Putamen (tissue), 1 donor: ENCODE results near the gene DCC.

Experiments
- DNase-seq: peaks from one replicate; pipeline ENCODE4 v3.0.0-alpha.2; 2016; ENCODE audit warnings: low spot score

Gene DCC

GRCh38 chr18:53225567-53226325 is 885.7 kb downstream of the DCC start:
- DNase-seq: no peak

GRCh38 chr18:53234610-53235009 is 894.6 kb downstream of the DCC start:
- no peak for DNase-seq

DNA sequence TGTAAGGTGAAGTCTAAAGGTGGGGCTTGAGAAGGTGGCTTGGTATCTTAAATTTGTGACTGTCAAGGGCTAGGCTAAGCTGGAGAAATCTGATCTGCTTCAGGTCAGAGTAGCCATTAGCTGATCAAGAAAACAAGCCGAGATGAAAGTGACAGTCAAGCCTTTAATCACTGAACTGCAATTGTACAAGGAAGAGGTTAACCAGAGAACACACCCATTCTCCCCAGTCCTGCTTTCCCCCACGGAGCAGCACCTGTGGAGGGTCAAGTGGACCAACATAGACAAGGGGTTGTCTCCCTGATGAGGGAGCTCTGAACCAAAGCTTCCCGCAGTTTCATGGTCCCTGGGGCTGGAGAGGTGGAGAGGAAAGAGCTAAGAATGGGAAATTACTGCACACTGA is 901.2 kb downstream of the DCC start:
- no peak for DNase-seq

GRCh38 chr18:53253789-53254188 is 913.8 kb downstream of the DCC start:
- DNase-seq: no peak

- DNase-seq: no peak
Measured at GRCh38 chr18:53254265-53254664, 914.3 kb downstream of the DCC start.

DNA sequence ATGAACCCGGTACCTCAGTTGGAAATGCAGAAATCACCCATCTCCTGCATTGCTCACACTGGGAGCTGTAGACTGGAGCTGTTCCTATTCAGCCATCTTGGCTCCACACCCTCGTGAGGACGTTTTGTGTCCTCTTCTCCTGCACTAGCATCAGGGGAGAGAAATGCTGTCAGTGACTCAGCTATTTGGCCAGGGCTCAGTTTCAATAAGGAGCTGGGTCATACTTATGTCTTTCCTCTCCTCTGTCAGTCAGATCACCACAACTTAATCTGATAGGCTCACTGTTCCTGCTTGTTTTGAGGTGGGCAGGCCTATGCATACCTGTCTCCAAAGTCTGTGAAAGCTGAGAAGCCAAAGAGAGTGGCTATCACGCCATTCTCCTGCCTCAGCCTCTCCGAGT is 921.2 kb downstream of the DCC start:
- DNase-seq: no peak

DNA sequence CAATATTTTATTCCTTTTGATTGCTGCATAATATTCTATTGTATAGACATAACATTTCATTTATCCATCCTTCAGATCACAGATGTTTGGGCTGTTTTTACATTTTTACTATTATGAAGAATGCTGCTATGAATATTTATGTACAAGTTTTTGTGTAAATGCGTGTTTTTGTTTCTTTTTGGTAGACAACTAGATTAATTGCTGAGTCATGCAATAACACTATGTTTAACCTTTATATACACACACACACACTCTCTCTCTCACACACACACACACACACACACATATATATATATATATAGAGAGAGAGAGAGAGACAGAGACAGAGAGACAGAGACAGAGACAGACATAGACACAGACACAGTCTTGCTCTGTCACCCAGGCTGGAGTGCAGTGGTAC is 926.9 kb downstream of the DCC start:
- DNase-seq: no peak

DNA sequence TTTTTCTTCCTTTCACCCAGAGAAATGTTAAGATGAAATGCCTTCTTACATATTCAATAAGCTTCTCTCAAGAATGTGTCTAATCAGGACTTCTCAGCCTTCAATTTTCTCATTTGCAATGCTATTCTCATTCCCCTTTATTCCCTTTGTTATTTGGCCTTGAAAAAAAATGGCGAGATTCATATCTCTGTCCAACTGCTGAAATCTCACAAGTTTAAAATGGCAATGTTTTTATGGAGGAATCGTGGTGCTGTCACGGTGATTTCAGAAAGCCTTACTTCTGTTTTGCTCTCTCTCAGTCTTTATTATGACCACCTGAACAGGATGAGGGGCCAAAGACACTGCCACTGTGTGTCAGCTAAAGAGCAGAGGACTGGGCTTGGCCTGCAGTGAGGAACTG is 928.5 kb downstream of the DCC start:
- no peak for DNase-seq

DNA sequence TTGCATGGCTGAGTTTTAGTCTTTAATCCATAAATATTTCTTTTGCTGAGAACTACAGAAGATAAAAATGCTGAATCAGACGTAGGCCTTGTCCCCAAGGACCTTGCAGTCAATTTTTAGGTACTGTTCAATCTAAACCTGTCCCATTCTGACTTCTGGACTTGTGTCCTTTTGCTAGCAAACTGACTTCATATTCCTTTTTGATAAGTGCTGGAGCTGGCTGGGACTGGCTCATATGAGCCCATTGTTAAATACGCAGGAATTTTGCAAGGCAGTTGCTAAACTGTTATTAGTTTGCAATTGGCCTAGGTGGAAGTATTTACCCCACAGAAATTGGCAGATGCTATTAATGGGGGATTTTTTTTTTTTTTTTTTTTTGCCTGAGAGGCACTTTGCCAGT is 941.4 kb downstream of the DCC start:
- DNase-seq: no peak

GRCh38 chr18:53283708-53284107 is 943.7 kb downstream of the DCC start:
- no peak for DNase-seq

DNA sequence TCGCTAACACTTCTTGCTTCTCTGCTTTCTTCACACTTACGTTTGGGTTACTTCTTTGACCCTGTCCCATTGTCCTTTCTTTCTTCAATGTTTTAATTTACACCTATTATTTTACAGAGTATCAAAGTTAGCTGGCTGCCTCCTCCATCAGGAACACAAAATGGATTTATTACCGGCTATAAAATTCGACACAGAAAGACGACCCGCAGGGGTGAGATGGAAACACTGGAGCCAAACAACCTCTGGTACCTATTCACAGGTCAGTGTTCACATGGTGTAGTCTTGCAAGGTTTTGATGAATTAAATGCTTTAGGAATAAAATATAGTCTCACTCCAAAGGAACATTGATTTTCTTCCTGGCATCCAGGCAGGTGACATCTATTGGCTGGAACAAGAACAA is 965.5 kb downstream of the DCC start:
- DNase-seq: no peak

DNA sequence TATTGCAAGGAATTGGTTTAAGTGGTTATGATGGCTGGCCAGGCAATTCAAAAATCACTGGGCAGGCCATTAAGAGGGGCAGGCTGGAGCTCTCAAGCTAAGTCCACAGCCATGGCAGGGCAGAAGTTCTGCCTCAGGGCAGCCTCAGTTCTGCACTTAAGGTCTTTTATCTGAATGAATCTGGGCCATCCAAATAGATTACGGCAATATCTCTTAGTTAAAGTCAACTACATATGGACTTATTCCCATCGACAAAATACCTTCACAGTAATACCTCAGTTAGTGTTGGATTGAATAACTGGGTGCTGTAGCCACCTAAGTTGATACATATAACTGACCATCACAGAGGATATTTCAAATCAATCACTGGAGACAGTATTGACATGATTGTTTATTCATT is 979.6 kb downstream of the DCC start:
- no peak for DNase-seq

DNA sequence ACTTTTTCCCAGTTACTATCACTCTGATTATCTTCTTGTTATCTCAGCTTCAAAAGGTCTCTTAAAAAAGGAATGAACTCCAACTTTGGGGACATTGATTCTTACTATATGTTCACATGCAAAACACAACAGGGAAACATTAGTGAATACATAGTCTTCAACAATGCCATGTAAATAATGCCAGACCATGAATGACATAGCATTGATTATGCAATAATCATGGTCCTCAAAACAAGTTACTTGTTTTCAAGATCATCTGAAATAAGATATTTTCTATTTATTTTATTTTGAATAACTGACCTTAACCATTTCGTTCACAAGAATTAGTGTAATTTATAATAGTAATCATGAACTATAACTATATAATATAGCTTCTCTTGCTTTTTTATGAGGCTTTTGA is 982.2 kb downstream of the DCC start:
- no peak for DNase-seq

GRCh38 chr18:53324353-53324752 is 984.4 kb downstream of the DCC start:
- no peak for DNase-seq

- DNase-seq: no peak
Measured at GRCh38 chr18:53360501-53361443, 1020.8 kb downstream of the DCC start.

DNA sequence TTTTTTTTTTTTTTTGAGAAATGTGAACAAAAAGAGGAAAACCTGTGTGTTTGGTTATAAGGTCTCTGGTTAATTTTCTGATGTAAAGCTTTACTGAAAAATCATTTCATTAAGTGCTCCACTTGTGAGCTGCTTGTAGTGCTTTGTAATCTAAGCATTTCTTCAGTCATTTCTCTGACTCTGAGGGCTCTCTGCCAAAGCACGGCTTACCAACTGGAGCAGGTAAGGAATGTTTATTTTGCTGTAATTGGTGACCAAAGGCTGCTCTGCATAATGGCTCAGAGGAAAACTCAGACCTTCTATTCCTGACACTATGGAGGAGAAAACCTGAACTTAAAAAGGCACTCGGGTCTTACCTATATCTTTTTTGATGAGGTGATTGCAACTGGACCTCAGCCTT is 1035.6 kb downstream of the DCC start:
- DNase-seq: no peak

DNA sequence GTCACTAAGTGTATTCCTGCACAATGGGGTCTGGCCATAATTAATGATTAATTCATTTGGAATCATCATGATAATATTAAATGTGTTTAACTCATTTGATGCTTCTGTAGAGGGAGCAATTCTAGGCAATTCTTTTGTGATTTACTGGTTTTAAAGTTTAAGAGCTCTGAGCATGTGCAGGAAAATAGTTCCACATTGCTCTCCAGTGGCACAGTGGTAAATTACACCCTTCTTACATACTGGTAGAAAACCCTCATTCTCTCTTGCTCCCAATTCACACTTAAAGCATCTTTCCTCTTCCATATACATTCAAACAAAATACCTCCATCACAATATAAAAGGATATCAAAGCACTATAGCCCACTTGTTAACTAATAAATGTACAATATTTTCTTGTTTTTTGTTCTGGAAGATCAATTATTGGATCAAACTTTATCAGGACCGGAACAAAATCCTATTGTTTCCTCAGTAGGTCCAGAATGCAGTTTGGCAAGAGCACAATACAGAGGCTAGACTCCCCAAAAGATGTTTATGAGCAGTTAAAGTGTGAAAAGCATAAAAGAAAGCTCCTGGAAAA is 1040.2 kb downstream of the DCC start:
- DNase-seq: peak; percentile 55

GRCh38 chr18:53382870-53383269 is 1042.9 kb downstream of the DCC start:
- no peak for DNase-seq

DNA sequence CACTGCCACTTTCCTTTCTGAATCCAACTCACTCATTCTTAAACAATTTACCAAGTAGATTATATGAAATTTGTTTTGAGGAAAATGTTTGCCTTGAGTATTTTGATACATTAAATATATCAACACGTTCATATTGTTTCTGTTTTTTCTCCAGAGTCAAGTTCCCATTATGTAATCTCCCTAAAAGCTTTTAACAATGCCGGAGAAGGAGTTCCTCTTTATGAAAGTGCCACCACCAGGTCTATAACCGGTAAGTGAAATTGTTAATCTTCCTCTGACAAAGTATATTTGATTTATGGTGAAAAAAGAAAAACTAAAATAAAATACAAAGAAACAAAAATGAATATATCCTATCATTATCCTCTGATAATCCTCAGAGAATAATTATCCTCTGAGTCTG is 1045.9 kb downstream of the DCC start:
- DNase-seq: no peak

- no peak for DNase-seq
Measured at GRCh38 chr18:53387581-53387980, 1047.6 kb downstream of the DCC start.

DNA sequence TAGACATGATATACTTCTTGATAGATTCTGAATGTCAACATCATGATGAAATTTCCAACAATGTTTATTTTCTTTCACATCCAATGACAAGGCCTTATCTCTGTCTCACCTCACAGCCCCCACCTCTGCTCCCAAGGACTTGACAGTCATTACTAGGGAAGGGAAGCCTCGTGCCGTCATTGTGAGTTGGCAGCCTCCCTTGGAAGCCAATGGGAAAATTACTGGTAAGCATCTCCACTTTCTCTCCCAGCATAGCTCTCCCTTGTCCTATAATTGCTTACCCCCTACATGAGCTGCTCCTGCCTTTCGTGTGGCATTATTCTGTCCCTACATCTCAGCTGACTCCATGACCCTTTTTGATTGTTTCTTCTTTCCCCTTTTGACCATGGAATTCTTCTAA is 1062.7 kb downstream of the DCC start:
- DNase-seq: no peak

DNA sequence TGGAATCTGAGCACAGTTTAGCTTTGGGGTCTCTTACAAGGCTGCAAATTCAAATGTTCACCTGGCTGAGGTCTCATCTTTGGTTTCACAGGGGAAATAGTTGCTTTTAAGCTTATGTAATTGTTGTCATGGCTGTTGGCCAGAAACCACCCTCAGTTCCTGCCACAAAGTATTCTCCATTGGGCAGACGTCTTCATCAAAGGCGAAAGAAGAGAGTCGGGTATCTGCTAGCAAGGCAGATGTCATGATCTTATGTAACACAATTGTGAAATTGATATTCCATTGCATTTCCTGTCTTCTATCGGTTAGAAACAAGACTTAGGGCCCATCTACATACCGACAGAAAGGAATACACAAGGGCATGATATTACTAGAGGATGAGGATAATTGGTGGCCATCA is 1068.3 kb downstream of the DCC start:
- DNase-seq: no peak

DNA sequence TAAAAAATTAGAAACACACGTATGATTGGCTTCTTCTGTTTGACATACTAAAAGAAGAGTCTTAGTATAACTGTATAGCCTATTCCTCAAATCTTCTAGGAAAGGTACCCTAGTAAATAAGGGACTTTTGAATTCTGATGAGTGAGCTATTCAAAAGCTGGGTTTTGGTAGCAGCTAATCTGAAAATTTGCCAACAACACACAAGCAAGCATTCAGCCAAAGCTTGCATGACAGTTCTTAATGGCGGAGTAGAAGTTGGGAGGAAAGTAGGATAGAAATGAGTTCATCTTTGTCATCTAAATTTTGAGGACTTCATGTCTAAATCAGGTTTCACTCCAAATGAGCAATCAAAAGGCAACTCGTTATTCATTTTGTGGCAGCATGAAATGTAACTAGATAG is 1071.5 kb downstream of the DCC start:
- DNase-seq: peak; percentile 21
